SU-DHL-6 (cell line): Measurements from ENCODE around the gene IPO8.

ENCODE experiments used
- H2AFZ ChIP-seq: fragments of 200-600 bp; sonication (generic); 2 replicates; pipeline ENCODE4 v1.6.1; 2014; ENCODE audit warnings: low read depth, mild to moderate bottlenecking, moderate library complexity, mixed read lengths, antibody characterized with exemption, low read length; ENCODE audit not compliant: severe bottlenecking
- H3F3A ChIP-seq: fragments of 200-600 bp; shearing (Covaris generic); 2 replicates; pipeline ENCODE4 v1.6.0; 2016; ENCODE audit warnings: antibody characterized with exemption, mild to moderate bottlenecking; ENCODE audit not compliant: insufficient read depth
- H3K27ac ChIP-seq: fragments of 200-600 bp; sonication (generic); 2 replicates; pipeline ENCODE4 v1.5.1; 2016; ENCODE audit warnings: low read depth, mild to moderate bottlenecking, low read length, moderate library complexity, mixed read lengths
- H3K27me3 ChIP-seq: fragments of 200-600 bp; sonication (generic), shearing (Covaris generic); 2 replicates; pipeline ENCODE4 v1.6.0; 2014; ENCODE audit warnings: mild to moderate bottlenecking, low read length
- H3K36me3 ChIP-seq: fragments of 200-600 bp; sonication (generic); 2 replicates; pipeline ENCODE4 v1.6.1; 2014; ENCODE audit warnings: mild to moderate bottlenecking, low read length, mixed read lengths
- H3K4me2 ChIP-seq: fragments of 300-600, 200-600 bp; shearing (Covaris generic), sonication (generic); 2 replicates; pipeline ENCODE4 v1.6.0; 2014; ENCODE audit warnings: low read length, low read depth, mild to moderate bottlenecking; ENCODE audit not compliant: poor library complexity, severe bottlenecking
- H3K4me3 ChIP-seq: fragments of 200-600 bp; sonication (generic); 2 replicates; pipeline ENCODE4 v1.5.1; 2014; ENCODE audit warnings: antibody characterized with exemption, low read length, mild to moderate bottlenecking, mixed read lengths; ENCODE audit not compliant: insufficient read depth, poor library complexity, severe bottlenecking
- H3K79me2 ChIP-seq: fragments of 200-600 bp; sonication (generic); 2 replicates; pipeline ENCODE4 v1.6.1; 2014; ENCODE audit warnings: mild to moderate bottlenecking, low read length, moderate library complexity; ENCODE audit not compliant: insufficient read depth
- H3K9ac ChIP-seq: fragments of 200-600 bp; sonication (generic); 2 replicates; pipeline ENCODE4 v1.7.0; 2014; ENCODE audit warnings: mild to moderate bottlenecking, low read length
- H3K9me2 ChIP-seq: fragments of 200-600 bp; sonication (generic); replicated peaks from 2 replicates; pipeline ENCODE4 v1.6.1; 2014; ENCODE audit warnings: low read length; ENCODE audit not compliant: insufficient read depth
- H3K9me3 ChIP-seq: fragments of 200-600 bp; sonication (generic); 2 replicates; pipeline ENCODE4 v1.6.1; 2014; ENCODE audit warnings: low read length, mixed read lengths; ENCODE audit not compliant: insufficient read depth
- H4K20me1 ChIP-seq: fragments of 200-600 bp; sonication (generic); 2 replicates; pipeline ENCODE4 v1.6.1; 2014; ENCODE audit warnings: low read depth, mild to moderate bottlenecking, antibody characterized with exemption, low read length, moderate library complexity, mixed read lengths
- CTCF ChIP-seq: fragments of 200-600 bp; sonication (generic); IDR thresholded peaks from one replicate; pipeline ENCODE4 v1.5.1; 2017; ENCODE audit warnings: antibody characterized with exemption, mild to moderate bottlenecking, low read length, moderate library complexity; ENCODE audit not compliant: insufficient read depth, poor library complexity, severe bottlenecking
- EZH2phosphoT487 ChIP-seq: fragments of 200-600 bp; sonication (generic), shearing (Covaris generic); conservative IDR thresholded peaks from 2 replicates; pipeline ENCODE4 v1.6.1; 2018; ENCODE audit warnings: mild to moderate bottlenecking, antibody characterized with exemption, low read length, moderate library complexity, mixed read lengths

Gene IPO8

DNA sequence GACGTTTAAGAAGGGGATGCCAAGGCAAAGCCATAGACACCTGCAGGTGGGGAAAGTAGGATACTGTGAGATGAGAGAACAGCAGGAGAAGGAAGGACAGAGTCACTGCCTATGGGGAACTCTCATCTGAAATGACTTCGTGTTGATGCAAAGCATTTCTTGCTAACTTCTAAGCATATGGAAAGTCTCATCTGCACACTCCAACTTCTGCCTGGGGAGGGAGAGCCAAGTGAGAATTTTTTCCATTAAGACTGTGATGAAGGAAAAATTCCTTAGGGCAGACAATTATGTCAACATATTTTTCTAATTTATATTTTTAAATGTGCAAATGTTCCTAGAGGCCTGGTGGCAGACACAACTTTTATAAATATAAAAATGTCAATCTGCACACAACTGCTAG lies 115.3 kb downstream of the IPO8 start:
- no peaks in the 10 kb centered on the region for H3K36me3 ChIP-seq
- H3K4me3 ChIP-seq: no peak overlapping the region
- no peak overlapping the region for H3K27ac ChIP-seq
- no peaks in the 10 kb centered on the region for H3K79me2 ChIP-seq
- H2AFZ ChIP-seq: no peak overlapping the region
- no peaks in the 10 kb centered on the region for H3K9me3 ChIP-seq
- H3K27me3 ChIP-seq: no peaks in the 10 kb centered on the region
- no peak for TF ChIP-seq CTCF
- no peak for TF ChIP-seq EZH2phosphoT487
- H3K4me2 ChIP-seq: no peak overlapping the region
- H3F3A ChIP-seq: no peaks in the 10 kb centered on the region
- no peaks in the 10 kb centered on the region for H4K20me1 ChIP-seq
- no peak overlapping the region for H3K9ac ChIP-seq
- no peaks in the 10 kb centered on the region for H3K9me2 ChIP-seq
